ENCODE results near the gene CDKN2D.

CDKN2D gene

DNA sequence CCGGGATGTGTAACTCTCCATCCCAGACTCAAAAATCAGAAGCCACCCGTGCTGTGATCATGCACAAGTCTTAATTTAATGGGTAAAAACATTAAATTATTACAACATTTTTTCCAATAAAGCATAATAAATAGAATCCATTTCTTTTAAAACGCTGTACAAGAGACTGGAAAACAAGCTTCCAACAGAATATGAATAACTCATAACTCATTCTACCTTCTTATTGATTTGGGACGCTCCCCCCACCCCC is 2.4 kb downstream of the CDKN2D start:
- TF ChIP-seq, protein P1, sequence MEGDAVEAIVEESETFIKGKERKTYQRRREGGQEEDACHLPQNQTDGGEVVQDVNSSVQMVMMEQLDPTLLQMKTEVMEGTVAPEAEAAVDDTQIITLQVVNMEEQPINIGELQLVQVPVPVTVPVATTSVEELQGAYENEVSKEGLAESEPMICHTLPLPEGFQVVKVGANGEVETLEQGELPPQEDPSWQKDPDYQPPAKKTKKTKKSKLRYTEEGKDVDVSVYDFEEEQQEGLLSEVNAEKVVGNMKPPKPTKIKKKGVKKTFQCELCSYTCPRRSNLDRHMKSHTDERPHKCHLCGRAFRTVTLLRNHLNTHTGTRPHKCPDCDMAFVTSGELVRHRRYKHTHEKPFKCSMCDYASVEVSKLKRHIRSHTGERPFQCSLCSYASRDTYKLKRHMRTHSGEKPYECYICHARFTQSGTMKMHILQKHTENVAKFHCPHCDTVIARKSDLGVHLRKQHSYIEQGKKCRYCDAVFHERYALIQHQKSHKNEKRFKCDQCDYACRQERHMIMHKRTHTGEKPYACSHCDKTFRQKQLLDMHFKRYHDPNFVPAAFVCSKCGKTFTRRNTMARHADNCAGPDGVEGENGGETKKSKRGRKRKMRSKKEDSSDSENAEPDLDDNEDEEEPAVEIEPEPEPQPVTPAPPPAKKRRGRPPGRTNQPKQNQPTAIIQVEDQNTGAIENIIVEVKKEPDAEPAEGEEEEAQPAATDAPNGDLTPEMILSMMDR (conservative IDR thresholded peaks at IDR 0.05): no peak
- no peak for TF ChIP-seq ZFX (IDR thresholded peaks at IDR 0.05)
- H3K27ac ChIP-seq: peak overlapping the region; percentile 95

DNA sequence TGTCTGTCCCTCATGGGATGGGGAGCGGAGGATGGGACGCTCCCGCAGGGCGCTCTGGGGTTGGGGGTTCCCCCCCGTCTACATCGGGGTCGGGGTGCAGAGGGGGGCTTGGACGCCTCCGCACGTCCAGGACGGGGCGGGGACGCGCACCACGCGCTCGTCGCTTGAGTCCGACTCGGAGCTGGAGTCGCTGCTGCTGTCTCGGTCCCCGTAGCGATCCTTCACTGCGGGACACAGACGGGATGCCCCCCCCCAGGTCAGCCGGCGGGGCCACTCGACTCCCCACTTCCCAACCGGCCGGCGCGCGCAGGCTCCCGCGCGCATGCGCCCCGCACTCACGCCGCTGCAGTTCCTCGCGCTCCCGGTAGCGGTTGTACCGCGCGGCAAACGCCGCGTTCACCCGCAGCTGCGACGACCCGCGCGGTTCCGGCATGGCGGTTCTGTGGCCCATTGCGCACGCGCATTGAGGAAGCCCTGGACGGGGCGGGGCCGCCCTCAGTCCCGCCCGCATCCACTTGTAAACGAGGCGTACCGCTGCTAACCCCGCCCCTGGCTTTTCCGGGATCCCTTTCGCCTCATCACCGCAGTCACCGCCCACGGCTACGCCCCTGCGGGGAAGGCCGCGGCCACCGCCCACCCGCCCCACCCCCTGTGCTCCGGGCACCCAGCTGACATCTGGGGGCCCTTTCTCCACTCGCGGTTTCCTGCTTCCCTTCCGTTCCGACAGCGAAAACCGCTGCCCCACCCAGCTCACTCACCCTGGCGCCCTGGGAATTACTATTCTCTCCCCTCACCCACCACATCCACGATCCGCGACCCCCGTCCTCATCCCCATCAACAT is 3.0 kb downstream of the CDKN2D start, which contains the start of gene KRI1:
Gene KRI1, minus strand, starts transcription at position 444 of the 841 bp plus-strand sequence. Its CDS starts 11 bp downstream, at position 433.
- peak within 1 kb of the TSS; percentile 95 for H3K27ac ChIP-seq
- TF ChIP-seq ZFX (IDR thresholded peaks at IDR 0.05): no peak
- TF ChIP-seq, protein P1 (conservative IDR thresholded peaks at IDR 0.05): peak; percentile 52

DNA sequence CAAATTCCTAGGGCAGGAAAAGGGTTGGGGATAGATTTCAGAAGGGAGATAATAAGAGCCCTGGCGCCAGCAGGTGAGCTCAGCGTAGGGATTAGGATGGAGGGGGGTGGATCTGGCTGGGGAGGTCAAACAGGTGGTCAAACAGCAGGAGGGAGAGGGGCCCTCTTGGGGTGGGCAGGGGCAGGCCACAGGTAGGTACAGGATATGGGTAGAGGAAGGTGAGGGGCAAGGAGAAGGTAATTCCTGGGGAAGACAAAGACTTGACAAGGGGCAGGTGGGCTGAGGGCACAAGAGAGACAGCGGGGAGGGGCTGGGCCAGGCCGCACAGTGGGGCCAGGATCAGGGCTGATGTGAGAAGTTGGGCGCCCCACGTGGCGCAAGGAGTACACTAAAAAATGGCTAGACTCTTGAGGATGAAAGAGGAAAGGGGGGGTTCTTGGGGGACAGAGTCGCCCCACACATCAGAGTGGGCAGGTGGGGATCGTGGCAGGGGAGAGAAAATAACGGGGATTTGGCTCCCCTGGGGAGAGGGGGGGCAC is 3.7 kb downstream of the CDKN2D start:
- H3K27ac ChIP-seq: peak overlapping the region; percentile 95
- TF ChIP-seq, protein P1 (conservative IDR thresholded peaks at IDR 0.05): peak; percentile 70; the same call in 1 of the 2 replicates
- no peak for TF ChIP-seq ZFX (IDR thresholded peaks at IDR 0.05)

DNA sequence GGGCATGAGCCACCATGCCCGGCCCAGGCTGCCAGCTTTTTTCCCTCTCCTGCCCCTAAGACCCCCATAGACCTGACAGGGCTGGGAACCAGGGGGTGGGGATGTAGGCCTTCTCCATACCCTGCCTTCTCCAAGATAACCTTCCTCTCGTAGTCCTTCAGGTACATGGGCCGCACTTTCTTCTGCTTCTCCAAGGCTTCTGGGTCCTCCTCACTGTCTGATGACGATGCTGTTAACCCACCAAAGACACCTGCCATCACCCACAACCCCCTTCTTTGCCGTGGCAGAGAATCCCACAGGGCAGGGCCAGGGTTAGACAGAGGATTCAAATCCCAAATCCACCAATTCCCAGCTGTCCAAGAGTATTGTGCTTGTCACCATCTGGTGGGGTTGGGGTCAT is 6.2 kb downstream of the CDKN2D start:
- TF ChIP-seq ZFX (IDR thresholded peaks at IDR 0.05): no peak
- TF ChIP-seq, protein P1 (conservative IDR thresholded peaks at IDR 0.05): no peak
- H3K27ac ChIP-seq: no peak overlapping the region

DNA sequence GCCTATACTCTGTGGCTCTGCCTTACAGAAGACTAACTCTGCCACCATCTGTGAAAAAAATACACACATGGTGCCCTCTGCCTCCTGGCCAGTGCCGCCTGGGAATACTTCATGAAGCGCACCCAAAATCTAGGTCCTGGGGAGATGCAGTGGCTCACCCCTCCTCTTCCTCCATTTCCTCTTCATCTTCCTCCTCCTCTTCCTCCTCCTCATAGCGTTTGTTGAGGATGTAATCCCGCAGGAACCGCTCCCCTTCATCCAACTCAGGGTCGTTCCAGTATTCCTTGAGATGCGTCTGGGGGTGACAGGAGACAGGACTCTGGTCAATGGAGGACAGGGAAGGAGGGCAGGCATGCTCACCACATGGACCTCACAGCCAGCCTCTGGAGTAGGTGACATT is 8.6 kb downstream of the CDKN2D start:
- TF ChIP-seq, protein P1 (conservative IDR thresholded peaks at IDR 0.05): no peak
- TF ChIP-seq ZFX (IDR thresholded peaks at IDR 0.05): no peak
- H3K27ac ChIP-seq: no peak overlapping the region

DNA sequence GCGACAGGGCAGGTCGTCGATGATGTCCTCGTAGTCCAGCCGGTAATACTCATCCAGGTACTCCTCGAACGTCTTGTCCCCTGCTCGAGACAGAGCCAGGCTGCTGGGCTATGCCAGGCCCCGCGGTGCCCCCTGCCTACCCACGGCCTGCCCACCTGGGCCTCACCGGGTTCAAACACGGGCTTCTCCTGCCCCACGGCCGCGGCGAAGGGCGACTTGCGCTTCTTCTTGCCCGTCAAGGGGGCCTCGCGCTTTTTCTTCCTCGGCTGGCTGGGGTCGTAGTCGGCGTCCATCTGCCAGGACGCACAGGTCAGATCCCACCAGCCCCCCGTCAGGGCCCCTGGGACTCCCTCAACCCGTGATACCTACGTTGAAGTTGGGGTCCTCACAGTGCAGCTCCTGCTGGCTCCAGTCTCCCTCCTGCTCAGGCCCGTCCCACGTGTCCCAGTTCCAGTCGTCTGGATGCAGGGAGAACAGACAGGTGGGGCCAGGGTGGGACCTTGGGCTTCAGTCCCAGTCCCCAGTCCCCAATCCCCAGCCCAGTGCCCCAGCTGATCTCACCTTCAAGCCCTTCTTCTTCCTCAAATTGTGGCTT is 11.1 kb downstream of the CDKN2D start:
- TF ChIP-seq, protein P1 (conservative IDR thresholded peaks at IDR 0.05): no peak
- no peak for TF ChIP-seq ZFX (IDR thresholded peaks at IDR 0.05)
- no peak overlapping the region for H3K27ac ChIP-seq

DNA sequence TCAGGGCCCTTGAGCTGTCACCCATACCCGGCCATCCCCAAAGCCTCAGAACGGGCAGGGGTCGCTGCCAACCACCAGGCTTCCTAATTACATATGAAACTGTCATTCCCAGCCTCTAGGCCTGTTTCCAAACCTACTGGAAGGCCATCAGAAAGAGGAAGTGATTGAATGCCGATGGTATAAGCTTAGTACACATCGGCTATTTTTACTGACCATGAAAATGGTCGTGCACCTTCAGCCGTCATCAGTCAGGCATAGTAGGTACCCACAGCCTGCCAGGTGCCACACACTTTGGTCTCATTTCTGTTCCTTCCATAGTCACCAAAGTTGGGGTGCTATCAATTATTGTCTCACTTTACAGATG is 13.2 kb downstream of the CDKN2D start:
- TF ChIP-seq ZFX (IDR thresholded peaks at IDR 0.05): no peak
- TF ChIP-seq, protein P1 (conservative IDR thresholded peaks at IDR 0.05): no peak
- no peak overlapping the region for H3K27ac ChIP-seq
